NCI-H146 treated with DMSO at 0.1 percent for 48 hours (cell line): ENCODE measurements around the gene COPB2.
"Not testable (repeated sequence)": the region's sequence is repeated elsewhere in the genome, so short reads cannot be mapped to it uniquely, and the experiment has no call there.

Experiments used
- DNase-seq: peaks from one replicate; lab custom pipeline; 2025; ENCODE audit not compliant: unreplicated experiment; lab: John Stamatoyannopoulos, UW

COPB2 gene

GRCh38 chr3:139389552-139390368, at the start of gene COPB2:
Gene COPB2, minus strand, starts transcription at chr3:139389647. Its CDS starts 97 bp downstream, at chr3:139389550.
- DNase-seq = peak; percentile 100

GRCh38 chr3:139434764-139435307, 45.4 kb upstream of the COPB2 start:
- no peak for DNase-seq

- DNase-seq = no peak
Observed at GRCh38 chr3:139434228-139434627, 44.8 kb upstream of the COPB2 start.

GRCh38 chr3:139433089-139433488, 43.6 kb upstream of the COPB2 start:
- no peak for DNase-seq

- DNase-seq = no peak
Observed at GRCh38 chr3:139430493-139430892, 41.0 kb upstream of the COPB2 start.

- peak; percentile 94 for DNase-seq
Observed at GRCh38 chr3:139427283-139428060, 38.0 kb upstream of the COPB2 start.

- DNase-seq = no peak
Observed at GRCh38 chr3:139425745-139426400, 36.4 kb upstream of the COPB2 start.

GRCh38 chr3:139423232-139423631, 33.8 kb upstream of the COPB2 start:
- no peak for DNase-seq

GRCh38 chr3:139421460-139421859, 32.0 kb upstream of the COPB2 start:
- no peak for DNase-seq

- DNase-seq = no peak
Observed at GRCh38 chr3:139421040-139421439, 31.6 kb upstream of the COPB2 start.

GRCh38 chr3:139418144-139418543, 28.7 kb upstream of the COPB2 start:
- no peak for DNase-seq

- no peak for DNase-seq
Observed at GRCh38 chr3:139416275-139416674, 26.8 kb upstream of the COPB2 start.

GRCh38 chr3:139414608-139415224, 25.3 kb upstream of the COPB2 start:
- DNase-seq = no peak

- DNase-seq = not testable (repeated sequence)
Observed at GRCh38 chr3:139412891-139413290, 23.4 kb upstream of the COPB2 start.

GRCh38 chr3:139401155-139401554, 11.7 kb upstream of the COPB2 start:
- DNase-seq = not testable (repeated sequence)

GRCh38 chr3:139396707-139397106, 7.3 kb upstream of the COPB2 start:
- DNase-seq = no peak

GRCh38 chr3:139394116-139394515, 4.7 kb upstream of the COPB2 start:
- DNase-seq = no peak

- DNase-seq = no peak
Observed at GRCh38 chr3:139388821-139389551, 461 bp downstream of the COPB2 start.

GRCh38 chr3:139388077-139388476, 1.4 kb downstream of the COPB2 start:
- DNase-seq = no peak

GRCh38 chr3:139382291-139382690, 7.2 kb downstream of the COPB2 start:
- DNase-seq = not testable (repeated sequence)
